IMR-90 (cell line): ENCODE measurements around the gene OSBPL6. TPM values are rescaled to one million over a fixed set of nuclear protein-coding genes. Genes with fewer than 3 reads are reported as not detected.

Source experiments
- ATAC-seq: fragments of 200-7000 bp; cut with Tn5 transposase; 2 replicates; pipeline ENCODE4 v1.9.1; 2020; ENCODE audit warnings: low read depth, mild to moderate bottlenecking, moderate library complexity
- BruUV-seq: library from RNA; stranded (reverse); fragments of 400-500 nt; replicated peaks from 2 replicates; lab custom pipeline; 2021; lab: Mats Ljungman, UMichigan
- CTCF ChIA-PET: fragments of 300-600 bp; formaldehyde crosslinking; extraction: SDS; loops from one replicate; lab custom pipeline; 2021; ENCODE audit warnings: antibody characterized with exemption; lab: Yijun Ruan, JAX
- POLR2A ChIA-PET: fragments of 300-600 bp; sonication (Branson Sonifier 250); formaldehyde crosslinking; loops from one replicate; lab custom pipeline; 2022; ENCODE audit warnings: antibody characterized with exemption; ENCODE audit not compliant: unreplicated experiment; lab: Charles Lee
- DNase-seq: peaks from one replicate; pipeline ENCODE4 v3.0.0; 2013
- H2AFZ ChIP-seq: replicated peaks from 2 replicates; pipeline ENCODE3; 2013; ENCODE audit warnings: low read length, mild to moderate bottlenecking; ENCODE audit not compliant: poor library complexity
- H2AK5ac ChIP-seq: 2 replicates; pipeline ENCODE4 v1.6.1; 2013; ENCODE audit warnings: low read depth, low read length, inconsistent platforms
- H2AK9ac ChIP-seq: replicated peaks from 2 replicates; pipeline ENCODE3; 2013; ENCODE audit warnings: mild to moderate bottlenecking, low read depth, low read length, moderate library complexity; ENCODE audit not compliant: poor library complexity
- H2BK120ac ChIP-seq: 2 replicates; pipeline ENCODE4 v1.6.1; 2013; ENCODE audit warnings: low read depth, low read length, inconsistent platforms
- H2BK15ac ChIP-seq: 3 replicates; pipeline ENCODE4 v1.6.1; 2013; ENCODE audit warnings: low read depth, low read length, inconsistent platforms
- H2BK20ac ChIP-seq: 2 replicates; pipeline ENCODE4 v1.6.1; 2013; ENCODE audit warnings: low read depth, mild to moderate bottlenecking, inconsistent platforms, low read length, moderate library complexity
- H2BK5ac ChIP-seq: 2 replicates; pipeline ENCODE4 v1.6.1; 2013; ENCODE audit warnings: mild to moderate bottlenecking, low read depth, low read length, inconsistent platforms; ENCODE audit not compliant: poor library complexity, severe bottlenecking
- H3K14ac ChIP-seq: replicated peaks from 2 replicates; pipeline ENCODE4 v1.6.1; 2013; ENCODE audit warnings: low read depth, low read length, inconsistent platforms
- H3K18ac ChIP-seq: 2 replicates; pipeline ENCODE4 v1.6.1; 2013; ENCODE audit warnings: low read depth, low read length, control low read depth
- H3K23ac ChIP-seq: 2 replicates; pipeline ENCODE4 v1.6.1; 2013; ENCODE audit warnings: low read depth, low read length, inconsistent platforms
- H3K27ac ChIP-seq: 2 replicates; pipeline ENCODE4 v1.5.1; 2013; ENCODE audit warnings: mild to moderate bottlenecking, control low read depth, low read length; ENCODE audit not compliant: insufficient read depth
- H3K27me3 ChIP-seq: 2 replicates; pipeline ENCODE4 v1.6.1; 2013; ENCODE audit warnings: low read length; ENCODE audit not compliant: control insufficient read depth, insufficient read depth
- H3K36me3 ChIP-seq: 2 replicates; pipeline ENCODE4 v1.6.1; 2013; ENCODE audit warnings: low read length, mixed read lengths; ENCODE audit not compliant: control insufficient read depth, insufficient read depth
- H3K4ac ChIP-seq: 2 replicates; pipeline ENCODE4 v1.6.1; 2013; ENCODE audit warnings: low read depth, low read length, inconsistent platforms
- H3K4me1 ChIP-seq: 2 replicates; pipeline ENCODE4 v1.6.1; 2013; ENCODE audit warnings: low read length, mixed read lengths; ENCODE audit not compliant: control insufficient read depth, insufficient read depth
- H3K4me2 ChIP-seq: 2 replicates; pipeline ENCODE4 v1.6.1; 2013; ENCODE audit warnings: low read depth, mild to moderate bottlenecking, control low read depth, low read length, moderate library complexity
- H3K4me3 ChIP-seq: 2 replicates; pipeline ENCODE4 v1.5.1; 2013; ENCODE audit warnings: low read depth, mild to moderate bottlenecking, control low read depth, low read length, moderate library complexity; ENCODE audit not compliant: insufficient read depth
- H3K56ac ChIP-seq: 2 replicates; pipeline ENCODE4 v1.6.1; 2013; ENCODE audit warnings: low read length, inconsistent platforms; ENCODE audit not compliant: insufficient read depth; ENCODE audit errors: extremely low read depth
- H3K79me1 ChIP-seq, 2 experiments: 2 replicates each; pipeline ENCODE4 v1.6.1; 2013; ENCODE audit warnings: low read length in 2 of 2, inconsistent platforms in 1 of 2, low read depth in 1 of 2
- H3K9ac ChIP-seq: 2 replicates; pipeline ENCODE4 v1.6.1; 2013; ENCODE audit warnings: low read depth, low read length, control low read depth
- H3K9me1 ChIP-seq: 2 replicates; pipeline ENCODE4 v1.6.1; 2013; ENCODE audit warnings: low read length, inconsistent platforms; ENCODE audit not compliant: insufficient read depth
- H3K9me3 ChIP-seq: 2 replicates; pipeline ENCODE4 v1.6.1; 2013; ENCODE audit warnings: low read length; ENCODE audit not compliant: control insufficient read depth, insufficient read depth
- H4K20me1 ChIP-seq: 2 replicates; pipeline ENCODE4 v1.6.1; 2013; ENCODE audit warnings: low read length, inconsistent platforms; ENCODE audit not compliant: insufficient read depth
- H4K5ac ChIP-seq: 2 replicates; pipeline ENCODE4 v1.6.1; 2013; ENCODE audit warnings: mild to moderate bottlenecking, low read depth, low read length, control low read depth
- H4K8ac ChIP-seq, 2 experiments: 2 replicates each; pipeline ENCODE4 v1.6.1; 2013; ENCODE audit warnings: low read depth in 2 of 2, low read length in 2 of 2, control low read depth in 1 of 2, inconsistent platforms in 1 of 2
- H4K91ac ChIP-seq: 2 replicates; pipeline ENCODE4 v1.6.1; 2013; ENCODE audit warnings: low read depth, low read length, inconsistent platforms; ENCODE audit not compliant: insufficient read depth
- CEBPB ChIP-seq: IDR thresholded peaks from 2 replicates; pipeline ENCODE4 v1.6.1; 2012; ENCODE audit warnings: low read depth, low read length, improper control_type of control experiment
- ELK1 ChIP-seq: fragments of 150-350 bp; IDR thresholded peaks from 2 replicates; pipeline ENCODE4 v1.6.1; 2016; ENCODE audit warnings: low read depth, mild to moderate bottlenecking, low read length, moderate library complexity, borderline replicate concordance
- MAFK ChIP-seq: IDR thresholded peaks from 2 replicates; pipeline ENCODE4 v1.6.1; 2012; ENCODE audit warnings: low read depth, low read length, improper control_type of control experiment
- RAD21 ChIP-seq: IDR thresholded peaks from 2 replicates; pipeline ENCODE4 v1.6.1; 2012; ENCODE audit warnings: low read length, improper control_type of control experiment
- RCOR1 ChIP-seq: IDR thresholded peaks from 2 replicates; pipeline ENCODE4 v1.6.1; 2012; ENCODE audit warnings: mild to moderate bottlenecking, low read length, improper control_type of control experiment; ENCODE audit not compliant: insufficient replicate concordance
- SMC3 ChIP-seq: fragments of 150-350 bp; IDR thresholded peaks from 2 replicates; pipeline ENCODE4 v1.6.1; 2016; ENCODE audit warnings: low read depth, mild to moderate bottlenecking, antibody characterized with exemption, low read length, moderate library complexity
- WGBS, 2 experiments: methylation state at CpG; one replicate each; pipeline versions ENCODE4 v1.1.5 to v1.1.7; 2013; ENCODE audit warnings: missing lambda C conversion rate in 2 of 2; ENCODE audit not compliant: insufficient read length in 1 of 2; ENCODE audit errors: extremely low coverage in 2 of 2; 5-methylcytosine and 5-hydroxymethylcytosine counted together
- dilution Hi-C: fragments of 300-500 bp; cut with HindIII; formaldehyde crosslinking; loops from one replicate; pipeline ENCODE4 v1.14.3; 2018; ENCODE audit warnings: low sequenced_read_pairs; ENCODE audit not compliant: unreplicated experiment
- in situ Hi-C: fragments of 300-500 bp; cut with MboI; formaldehyde crosslinking; loops from 3 replicates; pipeline ENCODE4 v1.14.3; 2019; ENCODE audit warnings: low sequenced_read_pairs, inconsistent platforms, mixed read lengths
- intact Hi-C: fragments of 100-400 bp; cut with micrococcal nuclease; formaldehyde crosslinking; loops from 2 replicates; pipeline ENCODE4 v1.10.0; 2022
- polyA plus RNA-seq, 3 experiments: library from polyadenylated mRNA; depleted of rRNA; stranded (reverse); fragments of >200 nt; gene quantifications; 2 replicates each; pipeline ENCODE4 v1.2.3, GENCODE V29; 2012; ENCODE audit warnings: low replicate concordance in 1 of 3
- total RNA-seq: library from RNA; depleted of rRNA; stranded (reverse); fragments of >200 nt; gene quantifications from 2 replicates; pipeline ENCODE4 v1.2.3, GENCODE V29; 2012

The OSBPL6 gene
- total and polyA plus RNA-seq, 2 of the 4 experiments (the other 2 are of a cell fraction): 3.2 to 3.7 TPM

GRCh38 chr2:178211943-178212342 is 17.6 kb downstream of the OSBPL6 start:
- intact Hi-C loops (no loop called here), in situ Hi-C loops (no loop called here), dilution Hi-C loops (no loop called here)
- no peak overlapping the region for H2AFZ ChIP-seq
- POLR2A ChIA-PET: no interaction called here
- no peak overlapping the region for H2BK120ac ChIP-seq
- H3K9ac ChIP-seq: no peak overlapping the region
- 50% methylated on average over 2 of the region's 4 CpGs; no CpG with 5 or more reads in 1 of the 2 experiments for WGBS, 2 experiments
- CTCF ChIA-PET: interaction anchor here (0.7 kb wide), 1 partner anchor 45 kb away, joined by 3 read pairs; no protein-coding TSS in a partner anchor
- TF ChIP-seq MAFK (no peak), RAD21 (no peak), RCOR1 (no peak), SMC3 (no peak), ELK1 (no peak), CEBPB (no peak)
- H2BK5ac ChIP-seq: no peak overlapping the region
- H3K27me3 ChIP-seq: no peaks in the 10 kb centered on the region
- H3K23ac ChIP-seq: no peak overlapping the region
- no peak overlapping the region for H4K8ac ChIP-seq
- H2AK9ac ChIP-seq: no peak overlapping the region
- no peaks in the 10 kb centered on the region for H4K20me1 ChIP-seq
- DNase-seq: no peak
- H3K4me1 ChIP-seq: no peaks in the 10 kb centered on the region
- H3K9me1 ChIP-seq: no peaks in the 10 kb centered on the region
- no peak overlapping the region for H2BK20ac ChIP-seq
- no peak overlapping the region for H3K27ac ChIP-seq
- peaks cover 0 to 5% of the 10 kb centered on the region in 2 experiments; a peak in 1 of 4 replicates for H3K79me1 ChIP-seq
- H3K4me3 ChIP-seq: no peak overlapping the region
- no peak overlapping the region for H3K4me2 ChIP-seq
- no peaks in the 10 kb centered on the region for H3K36me3 ChIP-seq
- no peak overlapping the region for H3K4ac ChIP-seq
- H3K14ac ChIP-seq: no peak overlapping the region
- BruUV-seq: no TSS peak
- H4K91ac ChIP-seq: no peak overlapping the region
- no peak overlapping the region for H3K56ac ChIP-seq
- ATAC-seq: no peak
- H4K5ac ChIP-seq: no peak overlapping the region
- H3K9me3 ChIP-seq: no peaks in the 10 kb centered on the region
- H2AK5ac ChIP-seq: no peak overlapping the region
- H2BK15ac ChIP-seq: no peak overlapping the region
- no peak overlapping the region for H3K18ac ChIP-seq
